GM20000 (cell line): Measurements from ENCODE around the gene CCL1.
"Not testable (repeated sequence)": the region's sequence is repeated elsewhere in the genome, so short reads cannot be mapped to it uniquely, and the experiment has no call there.

Experiments used
- DNase-seq: peaks from one replicate; pipeline ENCODE4 v3.0.0; 2012; ENCODE audit warnings: low spot score
- TF ChIP-seq, protein P1 (sequence below): IDR thresholded peaks from 2 replicates; pipeline ENCODE4 v1.5.1; 2012; ENCODE audit warnings: mild to moderate bottlenecking, control low read depth; ENCODE audit errors: extremely low read depth, missing control alignments

Gene CCL1

DNA sequence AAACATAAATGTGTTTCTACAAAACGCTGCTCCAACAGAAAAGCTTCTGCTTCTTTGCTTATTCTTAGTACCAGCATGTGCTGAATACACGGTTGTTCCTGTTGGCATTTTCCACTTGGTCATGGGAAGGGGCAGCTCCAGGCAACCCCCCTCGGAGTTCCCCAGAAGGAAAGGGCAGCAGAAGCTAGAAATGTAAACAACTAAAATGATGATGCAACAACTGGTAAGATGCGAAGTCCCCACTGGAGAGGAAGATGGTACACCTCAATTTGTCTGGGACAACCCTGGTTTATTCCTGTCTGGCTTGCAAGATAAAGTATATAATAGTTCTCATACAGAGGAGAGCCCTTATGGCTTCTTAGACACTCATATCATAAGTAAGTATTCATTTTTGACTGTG lies 16.0 kb downstream of the CCL1 start:
- TF ChIP-seq, protein P1, sequence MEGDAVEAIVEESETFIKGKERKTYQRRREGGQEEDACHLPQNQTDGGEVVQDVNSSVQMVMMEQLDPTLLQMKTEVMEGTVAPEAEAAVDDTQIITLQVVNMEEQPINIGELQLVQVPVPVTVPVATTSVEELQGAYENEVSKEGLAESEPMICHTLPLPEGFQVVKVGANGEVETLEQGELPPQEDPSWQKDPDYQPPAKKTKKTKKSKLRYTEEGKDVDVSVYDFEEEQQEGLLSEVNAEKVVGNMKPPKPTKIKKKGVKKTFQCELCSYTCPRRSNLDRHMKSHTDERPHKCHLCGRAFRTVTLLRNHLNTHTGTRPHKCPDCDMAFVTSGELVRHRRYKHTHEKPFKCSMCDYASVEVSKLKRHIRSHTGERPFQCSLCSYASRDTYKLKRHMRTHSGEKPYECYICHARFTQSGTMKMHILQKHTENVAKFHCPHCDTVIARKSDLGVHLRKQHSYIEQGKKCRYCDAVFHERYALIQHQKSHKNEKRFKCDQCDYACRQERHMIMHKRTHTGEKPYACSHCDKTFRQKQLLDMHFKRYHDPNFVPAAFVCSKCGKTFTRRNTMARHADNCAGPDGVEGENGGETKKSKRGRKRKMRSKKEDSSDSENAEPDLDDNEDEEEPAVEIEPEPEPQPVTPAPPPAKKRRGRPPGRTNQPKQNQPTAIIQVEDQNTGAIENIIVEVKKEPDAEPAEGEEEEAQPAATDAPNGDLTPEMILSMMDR, result no peak
- no peak for DNase-seq

DNA sequence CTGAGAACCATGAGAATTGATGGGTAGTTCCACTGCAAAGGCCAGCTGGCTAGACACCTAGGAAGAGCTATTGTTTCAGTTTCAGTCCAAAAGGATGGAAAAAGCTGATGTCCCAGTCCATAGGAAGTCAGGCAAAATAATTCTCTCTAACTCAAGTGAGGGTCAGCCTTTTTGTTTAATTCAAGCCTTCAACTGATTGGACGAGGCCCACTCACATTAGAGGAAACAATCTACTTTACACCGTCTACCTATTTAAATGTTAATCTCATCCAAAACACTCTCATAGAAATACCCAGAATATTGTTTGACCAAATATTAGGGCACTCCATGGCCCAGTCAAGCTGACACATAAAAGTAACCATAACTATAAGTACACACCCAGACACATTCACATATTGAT lies 21.1 kb downstream of the CCL1 start:
- no peak for DNase-seq
- TF ChIP-seq, protein P1, result no peak

DNA sequence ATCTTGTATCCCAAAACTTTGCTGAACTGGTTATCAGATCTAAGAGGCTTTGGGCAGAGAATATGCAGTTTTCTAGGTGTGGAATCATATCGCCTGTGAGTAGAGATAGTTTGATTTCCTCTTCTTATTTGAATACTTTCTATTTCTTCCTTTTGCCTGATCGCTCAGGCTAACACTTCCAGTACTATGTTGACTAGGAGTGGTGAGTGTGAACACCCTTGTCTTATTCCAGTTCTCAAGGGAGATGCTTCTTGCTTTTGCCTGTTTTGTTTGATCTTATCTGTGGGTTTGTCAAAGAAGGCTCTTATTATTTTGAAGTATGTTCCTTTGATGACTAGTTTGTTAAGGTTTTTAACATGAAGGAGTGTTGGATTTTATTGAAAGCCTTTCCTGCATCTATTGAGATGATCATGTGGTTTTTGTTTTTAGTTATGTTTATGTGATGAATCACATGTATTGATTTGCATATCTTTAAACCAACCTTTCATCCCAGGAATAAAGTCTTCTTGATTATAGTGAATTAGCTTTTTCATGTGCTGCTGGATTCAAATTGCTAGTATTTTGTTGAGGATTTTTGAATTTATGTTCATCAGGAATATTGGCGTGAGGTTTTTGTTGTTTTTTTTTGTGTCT lies 23.8 kb downstream of the CCL1 start:
- TF ChIP-seq, protein P1, result no peak
- no peak for DNase-seq

DNA sequence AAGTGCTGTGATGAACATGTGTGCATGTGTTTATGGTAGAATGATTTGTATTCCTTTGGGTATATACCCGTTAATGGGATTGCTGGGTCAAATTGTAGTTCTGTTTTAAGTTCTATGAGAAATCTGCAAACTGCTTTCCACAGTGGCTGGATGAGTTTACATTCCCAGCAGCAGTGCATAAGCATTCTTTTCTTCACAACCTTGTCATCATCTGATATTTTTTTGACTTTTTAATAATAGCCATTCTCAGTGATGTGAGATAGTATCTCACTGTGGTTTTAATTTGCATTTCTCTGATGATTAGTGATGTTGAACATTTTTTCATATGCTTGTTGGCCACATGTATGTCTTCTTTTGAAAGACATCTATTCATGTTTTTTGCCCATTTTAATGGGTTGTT lies 25.3 kb downstream of the CCL1 start:
- no peak for DNase-seq
- TF ChIP-seq, protein P1, result no peak

GRCh38 chr17:34327580-34327979 lies 35.5 kb downstream of the CCL1 start:
- not testable (repeated sequence) for DNase-seq

GRCh38 chr17:34321964-34322363 lies 41.1 kb downstream of the CCL1 start:
- TF ChIP-seq, protein P1, result no peak

GRCh38 chr17:34319039-34319483 lies 44.0 kb downstream of the CCL1 start, which contains the start of gene CCL8:
CCL8 (plus strand) TSS chr17:34319435; CDS start chr17:34319502, 67 bp downstream.
- TF ChIP-seq, protein P1, result no peak
- no peak for DNase-seq

More at GRCh38 chr17:34321964-34322363, 41.1 kb downstream of the CCL1 start:
- DNase-seq, result no peak

DNA sequence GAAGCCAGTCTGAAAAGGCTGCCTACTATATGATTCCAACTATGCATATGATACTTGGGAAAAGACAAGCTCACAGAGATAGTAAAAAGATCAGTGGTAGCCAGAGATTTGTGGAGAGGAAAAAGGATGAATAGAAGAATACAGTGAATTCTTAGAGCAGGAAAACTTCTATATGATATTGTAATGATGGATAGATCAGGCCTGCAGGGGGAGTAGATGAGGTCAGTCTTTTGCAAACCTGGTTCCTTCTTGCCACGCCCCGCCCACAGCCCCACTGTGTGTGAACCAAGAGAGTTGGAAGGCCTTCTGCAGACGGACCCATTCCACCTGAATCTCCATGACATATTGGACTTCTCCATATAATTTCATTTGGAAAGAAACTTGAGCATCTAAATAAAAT lies 44.6 kb downstream of the CCL1 start:
- no peak for DNase-seq
- TF ChIP-seq, protein P1, result no peak
